GM19397 (cell line): ENCODE measurements around the gene SLC22A1.
"Not testable (repeated sequence)": the region's sequence is repeated elsewhere in the genome, so short reads cannot be mapped to it uniquely, and the experiment has no call there.

Source experiments
- ATAC-seq: cut with Tn5 transposase; IDR thresholded peaks from one replicate; pipeline ENCODE4 v1.9.1; 2021; ENCODE audit warnings: mild to moderate bottlenecking, moderate library complexity; ENCODE audit not compliant: unreplicated experiment

SLC22A1 gene

DNA sequence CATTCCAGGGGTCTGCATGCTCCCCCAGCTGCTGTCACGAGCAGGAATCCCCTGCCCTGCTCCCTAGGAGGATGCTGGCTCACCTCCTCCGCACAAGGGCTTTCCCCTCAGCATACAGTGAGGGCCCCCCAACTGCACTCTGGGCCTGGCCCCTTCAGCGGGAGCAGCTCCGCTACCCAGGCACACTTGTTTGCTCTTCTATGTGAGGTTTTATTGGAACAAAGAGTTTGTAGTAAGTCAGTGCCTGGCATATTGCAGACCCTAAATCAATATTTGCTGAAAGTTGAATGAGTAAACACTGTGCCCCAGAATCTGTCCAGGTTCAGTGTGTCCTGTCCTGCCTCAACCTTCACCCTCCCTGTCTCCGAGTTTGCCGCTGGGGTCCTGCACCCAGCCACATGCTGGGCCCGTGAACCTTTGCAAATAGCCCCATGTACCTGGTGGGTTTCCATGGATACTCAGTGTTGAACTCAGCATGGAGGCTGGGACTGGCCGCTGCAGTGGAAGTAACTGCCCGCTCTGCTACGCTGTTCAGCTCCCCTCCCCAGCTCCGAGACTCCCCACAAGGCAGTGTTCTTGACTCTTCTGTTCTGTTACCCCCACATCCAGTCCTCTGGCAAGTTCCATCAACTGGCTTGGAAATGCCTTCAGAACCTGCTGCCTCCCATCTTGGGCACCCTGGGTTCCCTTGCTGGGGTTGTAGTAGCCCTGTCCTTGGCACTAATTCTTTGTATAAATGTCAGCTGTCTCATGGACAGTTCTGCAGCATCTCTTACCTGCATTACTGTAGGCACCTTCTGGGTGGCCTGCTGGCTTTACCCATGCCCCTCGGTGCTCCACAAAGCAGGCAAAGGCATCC is 15.7 kb downstream of the SLC22A1 start:
- ATAC-seq, result no peak

DNA sequence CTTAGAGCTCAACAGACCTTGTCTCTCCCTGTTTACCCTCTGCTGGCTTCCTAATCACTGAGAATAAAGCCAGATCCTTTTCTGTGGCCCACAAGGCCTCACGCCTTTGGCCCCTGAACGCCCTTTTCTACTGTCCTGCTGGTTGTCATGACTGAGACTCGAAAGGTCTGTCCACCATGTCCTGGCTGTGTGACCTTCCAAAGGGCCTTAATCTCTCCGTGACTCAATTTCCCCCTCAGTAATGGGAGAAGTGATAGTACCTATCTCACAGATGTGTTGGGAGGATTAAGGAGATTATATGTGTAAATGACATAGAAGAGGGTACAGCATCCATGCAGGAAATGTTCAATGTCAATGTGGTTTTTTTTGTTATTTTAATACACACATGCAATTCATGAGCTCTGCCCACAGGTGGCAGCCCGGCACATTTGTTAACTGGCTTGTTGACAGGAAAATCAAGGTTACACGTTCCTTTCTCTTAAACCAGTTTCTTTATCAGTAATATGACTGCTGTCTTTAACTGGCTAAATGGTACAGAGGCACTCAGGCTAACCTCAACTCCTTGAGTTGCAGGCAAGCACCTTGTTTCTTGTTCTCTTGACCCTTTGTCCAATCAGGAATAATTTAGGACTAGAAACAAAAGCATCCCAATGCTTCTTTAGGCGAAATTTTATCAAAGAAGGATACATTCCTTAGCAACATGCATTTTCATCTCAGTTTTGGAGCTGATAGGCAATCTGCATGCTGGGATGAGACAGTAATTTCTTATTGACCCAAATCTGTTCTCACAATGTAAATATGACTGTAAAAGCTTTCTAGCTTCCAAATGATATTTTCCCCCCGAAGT is 16.6 kb downstream of the SLC22A1 start:
- no peak for ATAC-seq

DNA sequence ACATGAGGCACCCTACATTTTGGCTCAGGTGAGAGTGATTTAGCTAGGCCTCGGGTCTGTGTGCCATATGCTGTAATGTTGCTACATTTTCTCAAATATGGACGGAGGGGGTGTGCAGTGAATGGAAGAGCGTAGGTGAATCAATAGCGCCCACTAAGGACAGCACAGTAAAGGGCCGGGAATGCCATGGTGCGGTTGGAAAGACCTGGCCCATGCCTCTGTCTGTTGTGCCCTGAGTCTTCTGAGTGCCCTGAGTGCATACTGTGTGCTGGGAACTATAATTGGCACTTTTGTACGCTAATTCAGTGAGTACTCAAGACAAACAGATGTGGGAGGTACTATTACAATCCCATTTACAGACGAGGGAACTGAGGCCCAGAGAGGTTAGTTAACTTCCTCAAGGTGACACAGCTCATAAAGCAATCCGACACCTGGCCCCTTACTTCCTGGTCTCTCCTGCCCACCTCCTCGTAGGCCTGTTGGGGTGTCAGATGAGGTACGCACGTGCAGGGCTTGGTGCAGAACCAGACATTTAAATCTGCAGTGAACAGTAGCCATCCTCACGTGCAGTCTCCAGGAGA is 17.3 kb downstream of the SLC22A1 start:
- ATAC-seq, result no peak

DNA sequence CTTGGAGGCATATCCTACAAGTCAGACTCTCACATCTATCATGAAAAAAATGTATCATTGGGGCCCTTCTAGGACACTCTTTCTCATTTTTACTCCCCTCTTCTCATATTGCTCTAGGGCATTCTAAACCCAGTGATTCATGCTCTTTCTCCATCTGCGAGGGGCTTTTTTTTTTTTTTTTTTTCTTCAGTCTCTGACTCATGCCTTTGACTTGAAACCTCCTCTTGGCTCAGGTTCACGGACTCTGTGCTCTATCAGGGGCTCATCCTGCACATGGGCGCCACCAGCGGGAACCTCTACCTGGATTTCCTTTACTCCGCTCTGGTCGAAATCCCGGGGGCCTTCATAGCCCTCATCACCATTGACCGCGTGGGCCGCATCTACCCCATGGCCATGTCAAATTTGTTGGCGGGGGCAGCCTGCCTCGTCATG is 17.8 kb downstream of the SLC22A1 start:
- ATAC-seq, result no peak

DNA sequence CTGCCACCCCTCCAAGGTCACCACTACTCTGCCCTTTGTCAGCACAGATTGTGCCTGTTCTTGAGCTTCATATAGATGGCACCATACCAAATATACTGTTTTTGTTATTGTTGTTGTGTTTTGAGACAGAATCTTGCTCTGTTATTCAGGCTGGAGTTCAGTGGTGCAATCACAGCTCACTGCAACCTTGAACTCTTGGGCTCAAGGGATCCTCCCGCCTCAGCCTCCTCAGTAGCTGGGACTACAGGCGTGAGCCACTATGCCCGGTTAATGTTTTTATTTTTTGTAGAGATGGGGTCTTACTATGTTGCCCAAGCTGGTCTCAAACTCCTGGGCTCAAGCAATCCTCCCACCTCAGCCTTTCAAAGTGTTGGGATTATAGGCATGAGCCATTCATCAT is 18.9 kb downstream of the SLC22A1 start:
- not testable (repeated sequence) for ATAC-seq

DNA sequence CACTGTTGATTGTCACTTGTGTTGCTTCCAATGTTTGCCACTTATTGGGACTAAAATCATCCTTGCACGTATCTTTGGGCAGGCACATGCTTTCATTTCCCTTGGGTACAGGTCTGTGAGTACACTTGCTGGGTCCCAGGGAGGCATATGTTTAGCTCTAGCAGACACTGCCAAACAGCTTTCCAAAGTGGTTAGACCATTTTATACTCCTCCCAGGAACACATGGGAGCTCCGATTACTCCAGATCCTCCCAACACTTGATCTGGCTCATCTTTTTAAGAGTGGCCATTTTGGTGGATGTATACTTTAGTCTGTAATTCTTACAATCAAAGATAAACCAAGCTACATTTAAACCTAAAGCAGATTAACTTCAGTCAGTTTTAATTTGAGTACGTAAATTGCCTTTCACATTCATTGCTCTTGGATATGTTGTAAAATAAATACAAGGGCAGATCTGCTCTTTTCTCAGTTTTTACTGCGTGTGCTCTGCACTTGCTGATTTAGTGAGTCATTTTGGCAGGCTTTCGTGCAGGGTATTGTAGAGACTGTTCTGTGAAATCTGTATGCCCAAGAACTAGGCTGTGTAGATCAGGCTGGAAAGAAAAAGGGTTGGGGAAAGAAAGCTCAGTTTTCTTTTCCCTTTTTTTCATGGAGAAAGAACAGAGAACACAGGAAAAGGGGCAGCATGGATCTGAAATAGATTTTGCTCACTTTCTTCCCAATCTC is 19.5 kb downstream of the SLC22A1 start:
- no peak for ATAC-seq

DNA sequence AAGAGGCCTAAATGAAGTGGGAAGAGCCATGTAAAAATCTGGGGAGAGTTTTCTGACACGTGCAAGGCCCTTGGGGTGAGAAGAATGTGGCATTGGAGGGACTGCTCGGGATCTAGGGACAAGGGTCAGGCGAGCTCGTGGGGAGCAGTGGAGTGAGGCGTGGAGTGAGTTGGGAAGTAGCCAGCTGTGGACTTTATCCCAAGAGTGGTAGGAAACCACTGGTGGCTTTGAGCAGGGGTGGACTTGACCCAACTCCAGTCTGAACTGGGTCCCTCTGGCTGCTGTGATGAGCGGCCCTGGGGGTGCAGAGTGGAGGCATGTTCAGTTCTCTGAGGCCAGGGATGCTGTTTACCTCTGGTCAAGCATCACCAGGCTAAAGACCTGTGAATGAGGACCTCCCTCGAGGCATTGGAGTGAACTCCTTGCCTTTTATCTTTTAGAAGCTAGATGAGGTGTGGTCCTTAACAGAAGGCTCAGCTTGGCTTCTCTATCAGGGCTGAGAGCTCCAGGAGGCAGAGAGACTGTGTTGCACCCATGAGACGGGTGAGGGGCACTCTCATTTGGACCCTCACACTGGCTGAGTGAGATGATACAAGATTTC is 20.6 kb downstream of the SLC22A1 start:
- no peak for ATAC-seq

DNA sequence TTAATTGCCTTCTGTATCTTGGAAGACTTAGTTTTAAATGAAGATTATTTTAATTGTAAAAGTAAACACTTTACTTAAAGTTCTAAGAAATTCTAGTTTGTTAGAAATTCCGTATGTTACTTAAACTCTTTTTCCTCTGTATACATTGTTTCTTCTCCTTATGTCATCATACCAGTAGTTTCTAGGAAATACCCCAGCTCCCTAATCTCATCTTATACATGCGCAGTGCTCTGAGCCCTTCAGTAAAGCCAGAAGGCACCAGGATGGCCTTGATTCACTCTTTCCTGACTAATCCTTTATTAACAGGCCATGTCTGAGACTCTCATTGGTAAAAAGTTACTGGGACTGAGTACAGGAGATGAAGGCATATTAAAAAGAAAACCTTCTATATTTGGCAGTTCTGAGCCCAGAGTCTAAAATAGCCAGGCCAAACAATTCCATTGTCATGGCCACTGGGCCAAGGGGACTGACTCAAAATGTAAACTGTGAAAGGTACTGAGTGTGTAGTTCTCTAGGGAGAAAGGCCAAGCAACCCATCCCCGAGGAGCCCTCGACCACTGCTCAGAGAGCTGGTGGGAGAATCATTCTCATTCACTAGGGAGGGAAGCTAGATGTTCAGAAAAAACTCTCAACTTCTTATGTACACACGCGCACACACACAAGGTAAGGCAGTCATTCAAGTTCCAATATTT is 25.0 kb downstream of the SLC22A1 start:
- no peak for ATAC-seq

DNA sequence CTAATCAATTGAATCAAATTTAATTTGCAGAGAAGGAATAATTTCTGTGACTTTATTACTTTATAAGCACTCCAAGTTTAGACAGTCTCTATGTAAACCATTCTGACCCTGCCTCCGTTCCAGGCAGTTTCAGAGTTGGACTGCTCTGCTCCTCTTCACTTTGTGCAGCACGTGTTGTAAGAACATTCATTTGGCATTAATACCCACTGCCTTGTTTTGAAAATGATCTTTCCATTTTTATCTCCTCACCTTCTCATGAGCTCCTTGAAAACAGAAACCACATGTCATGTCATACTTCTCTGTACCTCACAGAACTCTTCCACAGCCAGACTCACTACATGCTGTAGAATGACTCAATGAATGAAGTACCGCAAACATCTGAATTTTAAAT is 25.5 kb downstream of the SLC22A1 start:
- no peak for ATAC-seq

DNA sequence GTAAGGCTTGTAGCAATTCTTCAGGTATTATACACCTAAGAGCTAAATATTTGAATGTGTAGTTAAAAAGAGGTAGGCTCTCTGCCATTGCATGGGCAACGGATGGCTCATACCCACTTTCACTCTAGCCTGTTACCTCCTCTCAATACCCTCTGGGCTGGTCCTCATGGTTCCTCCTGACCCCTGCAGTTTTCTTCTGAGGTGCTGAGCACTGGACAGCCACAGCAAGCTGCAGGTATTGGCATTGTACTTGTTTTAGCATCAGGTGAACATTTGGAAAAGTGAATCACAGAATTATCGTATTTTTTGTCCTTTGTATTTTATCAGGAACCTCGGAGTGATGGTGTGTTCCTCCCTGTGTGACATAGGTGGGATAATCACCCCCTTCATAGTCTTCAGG is 32.9 kb downstream of the SLC22A1 start:
- ATAC-seq, result no peak

DNA sequence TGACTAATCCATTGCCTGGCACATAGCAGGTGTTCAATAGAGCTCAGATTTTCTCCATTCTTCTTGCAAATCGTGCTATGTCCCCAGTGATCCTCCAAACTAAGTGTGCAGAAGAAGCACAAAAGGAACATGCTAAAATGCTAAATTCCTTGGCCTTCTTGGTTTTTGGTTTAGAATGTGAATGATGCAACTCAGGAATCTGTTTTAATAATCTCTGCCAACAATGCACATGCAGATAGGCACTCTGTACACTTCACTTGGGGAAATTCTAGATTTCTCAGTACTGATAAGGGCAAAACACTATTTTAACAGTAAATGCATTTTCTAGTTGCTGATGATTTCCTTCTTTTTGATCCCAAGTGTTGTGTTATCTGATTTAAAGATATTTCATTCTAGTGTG is 35.2 kb downstream of the SLC22A1 start:
- ATAC-seq, result no peak

DNA sequence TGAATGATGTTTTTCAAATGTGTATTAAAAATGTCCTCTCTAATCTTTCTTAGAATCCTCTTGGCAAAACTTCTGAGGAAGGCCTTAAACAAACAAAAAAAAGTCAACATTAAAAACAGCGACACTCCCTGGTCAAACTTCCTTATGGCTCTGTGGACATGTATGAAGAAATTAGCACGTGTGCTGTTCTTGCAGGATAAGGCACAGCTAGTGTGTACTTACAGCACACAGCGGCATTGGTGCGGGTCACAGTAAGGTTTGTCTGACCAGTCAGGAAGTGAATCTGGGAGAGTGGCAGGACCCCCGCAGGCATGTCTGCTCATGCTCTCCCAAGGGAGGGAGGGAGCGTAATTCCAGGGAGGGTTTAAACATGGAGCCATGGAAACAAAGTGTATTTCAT is 38.8 kb downstream of the SLC22A1 start:
- ATAC-seq, result no peak

DNA sequence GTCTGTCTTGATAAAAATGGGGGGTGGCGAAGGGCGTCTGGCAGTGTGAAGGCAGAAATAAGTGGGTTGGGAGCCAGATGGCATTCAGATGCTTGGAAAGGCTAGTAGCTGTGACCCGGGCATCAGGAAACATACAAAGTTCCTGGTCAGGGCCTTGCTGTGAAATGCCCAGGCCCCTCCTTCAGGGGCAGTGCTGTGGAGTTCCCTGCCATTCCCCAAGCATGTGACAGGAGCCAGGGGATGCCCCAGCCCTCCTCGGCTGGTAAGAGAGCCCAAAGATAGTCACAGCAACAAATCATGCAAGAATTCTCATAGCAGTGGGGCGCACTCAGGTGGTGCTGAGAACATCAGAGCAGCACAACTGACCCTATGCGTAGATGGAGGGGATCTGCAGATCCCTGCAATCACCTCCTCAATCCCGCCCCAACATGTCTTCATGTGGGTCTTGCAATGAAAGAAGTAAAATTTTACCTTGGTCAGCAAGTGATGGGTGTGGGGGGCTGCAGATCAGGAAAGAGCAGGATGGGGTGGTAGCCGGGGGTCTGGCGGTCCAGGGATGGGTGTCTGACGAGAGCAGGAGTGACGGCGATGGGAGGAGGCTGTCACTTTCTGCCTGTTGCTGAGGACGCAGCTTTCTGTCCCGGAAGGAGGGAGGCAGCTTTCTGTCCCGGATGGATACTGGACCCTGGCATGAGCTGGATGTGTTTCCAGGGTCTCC is 39.5 kb downstream of the SLC22A1 start:
- no peak for ATAC-seq

DNA sequence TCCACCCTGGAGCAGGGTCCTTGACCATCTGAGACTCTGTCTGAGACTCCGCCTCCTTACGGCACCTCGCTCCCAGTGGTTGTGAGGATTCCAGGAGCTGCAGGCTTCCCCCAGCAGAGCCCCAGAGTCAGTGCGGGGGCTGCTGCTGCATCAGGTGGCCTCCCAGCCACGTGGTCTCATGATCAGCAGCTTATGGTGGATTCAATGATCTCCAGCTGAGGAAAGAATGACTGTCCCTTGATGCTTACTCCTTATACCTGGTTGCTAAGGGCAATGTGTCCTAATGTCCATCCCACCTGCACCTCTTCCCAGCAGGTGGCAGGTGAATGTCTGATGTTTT is 40.0 kb downstream of the SLC22A1 start:
- no peak for ATAC-seq

DNA sequence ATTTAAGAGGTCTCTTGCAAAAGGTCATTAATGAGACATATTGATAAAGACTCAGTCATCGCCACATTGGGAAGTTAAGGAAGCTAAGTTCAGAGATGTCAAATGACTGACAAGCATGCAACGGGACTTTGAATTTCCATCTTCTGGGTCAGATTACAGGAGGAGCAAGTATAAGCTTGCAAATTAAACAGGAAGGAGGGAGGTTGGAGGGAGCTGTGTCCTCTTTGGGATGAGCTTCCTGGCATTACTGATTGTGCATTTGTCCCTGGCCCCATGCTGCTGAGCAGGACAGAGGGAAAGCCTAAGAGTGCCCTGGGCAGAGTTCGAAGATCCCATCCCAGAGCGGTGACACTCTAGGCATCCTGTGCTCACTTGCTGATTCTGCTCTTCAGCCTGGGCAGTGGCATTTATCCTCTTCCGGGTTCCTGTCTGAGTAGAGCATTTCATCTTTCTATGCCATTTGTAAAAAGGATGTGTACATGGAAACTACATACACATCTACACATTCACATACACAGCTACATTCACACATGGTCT is 40.5 kb downstream of the SLC22A1 start:
- ATAC-seq, result no peak

DNA sequence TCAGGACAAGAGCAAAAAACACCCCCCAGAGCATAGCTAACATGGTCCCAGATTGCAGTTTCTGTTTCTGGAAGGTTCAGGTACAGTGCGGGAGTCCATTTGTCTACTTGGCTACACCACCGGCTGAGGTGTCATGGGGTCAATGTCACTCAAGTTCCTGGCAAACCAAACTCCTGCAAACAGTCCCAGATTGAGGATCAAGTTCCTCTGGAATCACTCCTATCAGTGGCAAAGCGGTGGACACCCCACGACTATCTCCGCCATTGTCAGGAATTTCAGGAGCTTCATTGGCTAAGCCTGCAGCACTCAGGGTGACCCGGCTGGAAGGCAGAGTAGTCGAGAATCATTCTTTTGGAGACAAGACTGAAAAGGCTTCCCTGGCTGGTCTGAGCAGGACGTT is 41.8 kb downstream of the SLC22A1 start:
- ATAC-seq, result no peak

DNA sequence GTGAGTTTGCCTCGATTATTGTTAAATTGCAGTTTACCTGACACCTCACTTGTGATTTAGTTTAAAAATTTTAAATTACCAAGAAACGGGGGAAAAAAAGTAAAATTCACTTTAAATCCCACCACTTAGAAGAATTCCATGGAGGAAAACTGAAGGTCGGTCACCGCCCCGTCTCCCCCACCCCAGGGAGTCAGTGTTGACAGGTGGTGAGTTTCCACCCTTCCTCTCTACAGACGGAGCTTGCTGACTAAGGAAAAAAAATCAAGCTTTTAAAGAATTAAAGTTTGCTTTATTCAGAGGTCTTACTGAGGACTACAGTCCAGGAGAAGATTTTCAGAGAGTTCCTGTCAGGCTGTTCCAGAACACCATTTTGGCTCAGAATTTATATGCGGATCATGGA is 42.3 kb downstream of the SLC22A1 start:
- no peak for ATAC-seq

DNA sequence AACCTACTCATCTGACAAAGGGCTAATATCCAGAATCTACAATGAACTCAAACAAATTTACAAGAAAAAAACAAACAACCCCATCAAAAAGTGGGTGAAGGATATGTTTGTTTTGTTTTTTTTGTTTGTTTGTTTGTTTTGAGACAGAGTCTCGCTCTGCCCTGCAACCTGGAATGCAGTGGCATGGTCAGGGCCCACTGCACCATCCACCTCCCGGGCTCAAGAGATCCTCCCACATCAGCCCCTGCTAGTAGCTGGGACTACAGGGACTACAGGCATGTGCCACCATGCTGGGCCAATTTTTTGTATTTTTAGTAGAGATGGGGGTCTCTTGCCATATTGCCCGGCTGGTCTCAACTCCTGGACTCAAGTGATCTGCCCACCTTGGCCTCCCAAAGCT is 44.3 kb downstream of the SLC22A1 start:
- not testable (repeated sequence) for ATAC-seq
